HL-60 (cell line): ENCODE data around the gene PIGH.

Experiments used
- DNase-seq, 2 experiments: peaks; one replicate each; pipeline ENCODE4 v3.0.0-alpha.2; 2010 to 2020; ENCODE audit warnings: low read depth in 1 of 2, low spot score in 1 of 2
- H3K27ac ChIP-seq: fragments of 250-450 bp; sonication (Bioruptor Pico); replicated peaks from 2 replicates; pipeline ENCODE4 v1.5.1; 2020; ENCODE audit warnings: mild to moderate bottlenecking, moderate library complexity
- H3K27me3 ChIP-seq: fragments of 250-450 bp; sonication (Bioruptor Pico); 2 replicates; pipeline ENCODE4 v1.5.1; 2021; ENCODE audit warnings: mild to moderate bottlenecking, moderate library complexity; ENCODE audit not compliant: insufficient read depth, poor library complexity, severe bottlenecking
- H3K4me3 ChIP-seq: replicated peaks from 2 replicates; pipeline ENCODE4 v1.5.1; 2011; ENCODE audit warnings: mild to moderate bottlenecking, control low read depth, low read length; ENCODE audit not compliant: insufficient read depth
- GABPA ChIP-seq: IDR thresholded peaks from 2 replicates; pipeline ENCODE4 v1.6.1; 2012; ENCODE audit warnings: low read depth
- POLR2AphosphoS5 ChIP-seq: IDR thresholded peaks from 2 replicates; pipeline ENCODE4 v1.6.1; 2012; ENCODE audit warnings: low read depth
- SPI1 ChIP-seq: IDR thresholded peaks from 2 replicates; pipeline ENCODE4 v1.6.1; 2012; ENCODE audit warnings: low read depth, mild to moderate bottlenecking, borderline replicate concordance
- TF ChIP-seq, protein P1 (sequence below): IDR thresholded peaks from 2 replicates; pipeline ENCODE4 v1.6.1; 2012; ENCODE audit warnings: low read depth; ENCODE audit not compliant: insufficient replicate concordance
- TF ChIP-seq, protein P2 (sequence below): IDR thresholded peaks from one replicate; pipeline ENCODE4 v1.5.1; 2011; ENCODE audit warnings: low read length, control low read depth, inconsistent platforms; ENCODE audit not compliant: insufficient read depth

Gene PIGH

GRCh38 chr14:67641480-67641879 is 41.4 kb upstream of the PIGH start:
- Histone ChIP-seq H3K27ac (no peak overlapping the region), H3K27me3 (no peaks in the 10 kb centered on the region), H3K4me3 (no peak overlapping the region)
- TF ChIP-seq, protein P1, sequence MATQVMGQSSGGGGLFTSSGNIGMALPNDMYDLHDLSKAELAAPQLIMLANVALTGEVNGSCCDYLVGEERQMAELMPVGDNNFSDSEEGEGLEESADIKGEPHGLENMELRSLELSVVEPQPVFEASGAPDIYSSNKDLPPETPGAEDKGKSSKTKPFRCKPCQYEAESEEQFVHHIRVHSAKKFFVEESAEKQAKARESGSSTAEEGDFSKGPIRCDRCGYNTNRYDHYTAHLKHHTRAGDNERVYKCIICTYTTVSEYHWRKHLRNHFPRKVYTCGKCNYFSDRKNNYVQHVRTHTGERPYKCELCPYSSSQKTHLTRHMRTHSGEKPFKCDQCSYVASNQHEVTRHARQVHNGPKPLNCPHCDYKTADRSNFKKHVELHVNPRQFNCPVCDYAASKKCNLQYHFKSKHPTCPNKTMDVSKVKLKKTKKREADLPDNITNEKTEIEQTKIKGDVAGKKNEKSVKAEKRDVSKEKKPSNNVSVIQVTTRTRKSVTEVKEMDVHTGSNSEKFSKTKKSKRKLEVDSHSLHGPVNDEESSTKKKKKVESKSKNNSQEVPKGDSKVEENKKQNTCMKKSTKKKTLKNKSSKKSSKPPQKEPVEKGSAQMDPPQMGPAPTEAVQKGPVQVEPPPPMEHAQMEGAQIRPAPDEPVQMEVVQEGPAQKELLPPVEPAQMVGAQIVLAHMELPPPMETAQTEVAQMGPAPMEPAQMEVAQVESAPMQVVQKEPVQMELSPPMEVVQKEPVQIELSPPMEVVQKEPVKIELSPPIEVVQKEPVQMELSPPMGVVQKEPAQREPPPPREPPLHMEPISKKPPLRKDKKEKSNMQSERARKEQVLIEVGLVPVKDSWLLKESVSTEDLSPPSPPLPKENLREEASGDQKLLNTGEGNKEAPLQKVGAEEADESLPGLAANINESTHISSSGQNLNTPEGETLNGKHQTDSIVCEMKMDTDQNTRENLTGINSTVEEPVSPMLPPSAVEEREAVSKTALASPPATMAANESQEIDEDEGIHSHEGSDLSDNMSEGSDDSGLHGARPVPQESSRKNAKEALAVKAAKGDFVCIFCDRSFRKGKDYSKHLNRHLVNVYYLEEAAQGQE: no peak
- no peak for TF ChIP-seq SPI1
- TF ChIP-seq, protein P2, sequence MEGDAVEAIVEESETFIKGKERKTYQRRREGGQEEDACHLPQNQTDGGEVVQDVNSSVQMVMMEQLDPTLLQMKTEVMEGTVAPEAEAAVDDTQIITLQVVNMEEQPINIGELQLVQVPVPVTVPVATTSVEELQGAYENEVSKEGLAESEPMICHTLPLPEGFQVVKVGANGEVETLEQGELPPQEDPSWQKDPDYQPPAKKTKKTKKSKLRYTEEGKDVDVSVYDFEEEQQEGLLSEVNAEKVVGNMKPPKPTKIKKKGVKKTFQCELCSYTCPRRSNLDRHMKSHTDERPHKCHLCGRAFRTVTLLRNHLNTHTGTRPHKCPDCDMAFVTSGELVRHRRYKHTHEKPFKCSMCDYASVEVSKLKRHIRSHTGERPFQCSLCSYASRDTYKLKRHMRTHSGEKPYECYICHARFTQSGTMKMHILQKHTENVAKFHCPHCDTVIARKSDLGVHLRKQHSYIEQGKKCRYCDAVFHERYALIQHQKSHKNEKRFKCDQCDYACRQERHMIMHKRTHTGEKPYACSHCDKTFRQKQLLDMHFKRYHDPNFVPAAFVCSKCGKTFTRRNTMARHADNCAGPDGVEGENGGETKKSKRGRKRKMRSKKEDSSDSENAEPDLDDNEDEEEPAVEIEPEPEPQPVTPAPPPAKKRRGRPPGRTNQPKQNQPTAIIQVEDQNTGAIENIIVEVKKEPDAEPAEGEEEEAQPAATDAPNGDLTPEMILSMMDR: no peak
- no peak for TF ChIP-seq POLR2AphosphoS5
- TF ChIP-seq GABPA: no peak
- DNase-seq: no peak

DNA sequence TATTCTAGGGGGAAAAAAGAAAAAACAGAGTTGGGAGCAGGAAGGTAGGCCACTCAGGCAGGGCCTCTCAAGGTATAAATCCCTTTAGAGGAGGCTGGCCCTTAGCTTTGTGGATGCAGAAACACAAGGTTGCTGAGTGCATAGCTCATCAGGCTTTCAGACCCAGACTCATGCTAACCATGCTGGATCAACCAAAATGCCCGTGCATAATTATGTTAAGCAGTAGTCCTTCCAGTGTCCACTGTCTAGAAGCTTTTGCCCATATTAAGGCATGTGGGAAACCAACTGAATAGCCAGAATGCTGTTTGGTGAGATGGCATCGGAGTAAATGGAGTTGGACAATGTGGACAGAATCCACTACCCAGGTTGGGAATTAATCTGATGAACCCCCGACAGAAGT is 38.6 kb upstream of the PIGH start:
- Histone ChIP-seq H3K27me3 (no peaks in the 10 kb centered on the region), H3K27ac (no peak overlapping the region), H3K4me3 (no peak overlapping the region)
- no peak for TF ChIP-seq POLR2AphosphoS5
- TF ChIP-seq, protein P2: no peak
- TF ChIP-seq, protein P1: no peak
- TF ChIP-seq SPI1: no peak
- TF ChIP-seq GABPA: no peak
- no peak for DNase-seq

- TF ChIP-seq, protein P1: no peak
- TF ChIP-seq GABPA (no peak), POLR2AphosphoS5 (no peak), SPI1 (no peak)
- TF ChIP-seq, protein P2: no peak
- no peak overlapping the region for H3K4me3 ChIP-seq
Observed at GRCh38 chr14:67636361-67636919, 36.4 kb upstream of the PIGH start.

More at GRCh38 chr14:67636361-67636919, 36.4 kb upstream of the PIGH start:
- Histone ChIP-seq H3K27ac (no peak overlapping the region), H3K27me3 (no peaks in the 10 kb centered on the region)
- DNase-seq: no peak
